Esophagus muscularis mucosa (tissue), 3 donors: ENCODE results near the gene DMD.

ENCODE experiments used
- CTCF ChIP-seq, 3 experiments: fragments of 200-600 bp in 2 of 3; fragments of 450-650 bp in 1 of 3; sonication (generic) in 2 of 3; IDR thresholded peaks; one replicate each; pipeline ENCODE4 v1.5.1; 2017 to 2019; ENCODE audit warnings: antibody characterized with exemption in 3 of 3, mild to moderate bottlenecking in 2 of 3, moderate library complexity in 1 of 3
- POLR2A ChIP-seq: fragments of 450-650 bp; IDR thresholded peaks from one replicate; pipeline ENCODE4 v1.6.1; 2017; ENCODE audit warnings: antibody characterized with exemption, moderate library complexity, mild to moderate bottlenecking, low read depth
- POLR2AphosphoS5 ChIP-seq, 2 donors: sonication (generic); formaldehyde crosslinking; IDR thresholded peaks; one replicate each; pipeline ENCODE4 v1.6.1; 2017; ENCODE audit warnings: antibody characterized with exemption in 2 of 2

- TF ChIP-seq POLR2AphosphoS5 (IDR thresholded peaks at IDR 0.05) = no peak
- no peak for TF ChIP-seq CTCF (IDR thresholded peaks at IDR 0.05)
- no peak for TF ChIP-seq POLR2A
These were observed 1057.8 kb downstream of the DMD start for GRCh38 chrX:32153585-32153984.
